Keratinocyte (primary cell): ENCODE measurements around the gene TMCC1. TPM values are rescaled to one million over a fixed set of nuclear protein-coding genes. Genes with fewer than 3 reads are reported as not detected.

Source experiments
- DNase-seq: peaks from one replicate; pipeline ENCODE4 v3.0.0-alpha.2; 2011; ENCODE audit warnings: low read depth, missing footprints, low spot score
- FAIRE-seq: peaks from 2 replicates; lab custom pipeline; 2011; peaks lifted over from hg19 to GRCh38; lab: Jason Lieb, UNC
- H2AFZ ChIP-seq: 2 replicates; pipeline ENCODE4 v1.6.0; 2012; ENCODE audit warnings: low read length, control low read depth, inconsistent platforms; ENCODE audit not compliant: control insufficient read depth
- H3K27ac ChIP-seq: 2 replicates; pipeline ENCODE4 v1.5.1; 2011; ENCODE audit warnings: low read length; ENCODE audit not compliant: control insufficient read depth, insufficient read depth
- H3K27me3 ChIP-seq: 3 replicates; pipeline ENCODE4 v1.6.0; 2011; ENCODE audit warnings: low read length; ENCODE audit not compliant: control insufficient read depth, insufficient read depth; ENCODE audit errors: extremely low read depth
- H3K36me3 ChIP-seq, 2 experiments: 2 replicates in 1 of 2; 3 replicates in 1 of 2; pipeline ENCODE4 v1.5.1; 2011; ENCODE audit warnings: low read length in 2 of 2, mild to moderate bottlenecking in 1 of 2; ENCODE audit not compliant: control insufficient read depth in 2 of 2, insufficient read depth in 2 of 2; ENCODE audit errors: extremely low read depth in 1 of 2
- H3K4me1 ChIP-seq: 3 replicates; pipeline ENCODE4 v1.5.1; 2011; ENCODE audit warnings: low read length; ENCODE audit not compliant: control insufficient read depth, insufficient read depth; ENCODE audit errors: extremely low read depth
- H3K4me2 ChIP-seq: 3 replicates; pipeline ENCODE4 v1.6.0; 2011; ENCODE audit warnings: low read depth, low read length; ENCODE audit not compliant: control insufficient read depth, insufficient read depth; ENCODE audit errors: extremely low read depth
- H3K4me3 ChIP-seq, 3 experiments: fragments of 200-600 bp in 1 of 3; sonication (generic) in 1 of 3; 2 replicates in 2 of 3; 3 replicates in 1 of 3; pipeline ENCODE4 v1.5.1; 2011 to 2016; ENCODE audit warnings: low read length in 3 of 3, mild to moderate bottlenecking in 3 of 3, control low read depth in 2 of 3, inconsistent platforms in 1 of 3, low read depth in 1 of 3, mixed read lengths in 1 of 3, mixed run types in 1 of 3, moderate library complexity in 1 of 3; ENCODE audit not compliant: control insufficient read depth in 2 of 3, insufficient read depth in 2 of 3; ENCODE audit errors: extremely low read depth in 1 of 3
- H3K79me2 ChIP-seq: 2 replicates; pipeline ENCODE4 v1.6.0; 2012; ENCODE audit warnings: low read length; ENCODE audit not compliant: control insufficient read depth, insufficient read depth
- H3K9ac ChIP-seq: 3 replicates; pipeline ENCODE4 v1.6.0; 2011; ENCODE audit warnings: low read length; ENCODE audit not compliant: control insufficient read depth, insufficient read depth; ENCODE audit errors: extremely low read depth
- H3K9me1 ChIP-seq: 3 replicates; pipeline ENCODE4 v1.6.0; 2011; ENCODE audit warnings: low read length; ENCODE audit not compliant: control insufficient read depth, insufficient read depth; ENCODE audit errors: extremely low read depth
- H3K9me3 ChIP-seq: 2 replicates; pipeline ENCODE4 v1.5.1; 2012; ENCODE audit warnings: low read depth, low read length; ENCODE audit not compliant: control insufficient read depth
- H4K20me1 ChIP-seq: 3 replicates; pipeline ENCODE4 v1.6.0; 2011; ENCODE audit warnings: low read length; ENCODE audit not compliant: control insufficient read depth, insufficient read depth; ENCODE audit errors: extremely low read depth
- EZH2 ChIP-seq: IDR thresholded peaks from one replicate; pipeline ENCODE4 v1.6.1; 2012; ENCODE audit warnings: inconsistent platforms, mild to moderate bottlenecking, low read length, moderate library complexity
- dilution Hi-C: fragments of 300-500 bp; cut with MboI; formaldehyde crosslinking; loops from one replicate; pipeline ENCODE4 v1.7.0; 2020; ENCODE audit warnings: low sequenced_read_pairs; ENCODE audit not compliant: extremely low pct_ligation_motif_present
- polyA plus RNA-seq, 5 experiments: library from polyadenylated mRNA; depleted of rRNA in 3 of 5; stranded (reverse) in 3 of 5; stranded (forward) in 1 of 5; unstranded in 1 of 5; fragments of >200 nt; gene quantifications; 1 replicate in 1 of 5; 2 replicates in 3 of 5; 3 replicates in 1 of 5; pipeline versions ENCODE4 v1.2.1 to v1.2.3, GENCODE V29; 2011 to 2012; ENCODE audit warnings: missing spikeins in 2 of 5, low read depth in 1 of 5, low replicate concordance in 1 of 5
- TF ChIP-seq, protein P1 (sequence below), 3 experiments: IDR thresholded peaks in 1 of 3; conservative IDR thresholded peaks in 1 of 3; optimal IDR thresholded peaks in 1 of 3; 2 replicates in 2 of 3; 3 replicates in 1 of 3; pipeline versions ENCODE3 to v1.5.1; 2011; ENCODE audit warnings: low read length in 3 of 3, mild to moderate bottlenecking in 3 of 3, moderate library complexity in 2 of 3, control low read depth in 1 of 3, inconsistent platforms in 1 of 3; ENCODE audit not compliant: insufficient read depth in 2 of 3; ENCODE audit errors: extremely low read depth in 1 of 3

Gene TMCC1
- polyA plus RNA-seq, 1 donor (not counting 4 experiments of a cell fraction or from before 2014, with no cell fraction given), result 27.7 TPM

- dilution Hi-C loops, result no loop called here
- no peaks in the 10 kb centered on the region for H3K9me1 ChIP-seq
- no peak overlapping the region for H2AFZ ChIP-seq
- no peak overlapping the region for H3K27ac ChIP-seq
- peaks cover 37% of the 10 kb centered on the region for H3K27me3 ChIP-seq
- TF ChIP-seq, protein P1, sequence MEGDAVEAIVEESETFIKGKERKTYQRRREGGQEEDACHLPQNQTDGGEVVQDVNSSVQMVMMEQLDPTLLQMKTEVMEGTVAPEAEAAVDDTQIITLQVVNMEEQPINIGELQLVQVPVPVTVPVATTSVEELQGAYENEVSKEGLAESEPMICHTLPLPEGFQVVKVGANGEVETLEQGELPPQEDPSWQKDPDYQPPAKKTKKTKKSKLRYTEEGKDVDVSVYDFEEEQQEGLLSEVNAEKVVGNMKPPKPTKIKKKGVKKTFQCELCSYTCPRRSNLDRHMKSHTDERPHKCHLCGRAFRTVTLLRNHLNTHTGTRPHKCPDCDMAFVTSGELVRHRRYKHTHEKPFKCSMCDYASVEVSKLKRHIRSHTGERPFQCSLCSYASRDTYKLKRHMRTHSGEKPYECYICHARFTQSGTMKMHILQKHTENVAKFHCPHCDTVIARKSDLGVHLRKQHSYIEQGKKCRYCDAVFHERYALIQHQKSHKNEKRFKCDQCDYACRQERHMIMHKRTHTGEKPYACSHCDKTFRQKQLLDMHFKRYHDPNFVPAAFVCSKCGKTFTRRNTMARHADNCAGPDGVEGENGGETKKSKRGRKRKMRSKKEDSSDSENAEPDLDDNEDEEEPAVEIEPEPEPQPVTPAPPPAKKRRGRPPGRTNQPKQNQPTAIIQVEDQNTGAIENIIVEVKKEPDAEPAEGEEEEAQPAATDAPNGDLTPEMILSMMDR (optimal IDR thresholded peaks at IDR 0.05 in 1 of 3, IDR thresholded peaks at IDR 0.05 in 1 of 3, conservative IDR thresholded peaks at IDR 0.05 in 1 of 3; ENCODE audit: extremely low read depth in 1 of 3, insufficient read depth in 2 of 3, low read length in 3 of 3), result no peak
- no peak for TF ChIP-seq EZH2
- H3K4me1 ChIP-seq, result no peaks in the 10 kb centered on the region
- H3K79me2 ChIP-seq, result no peaks in the 10 kb centered on the region
- DNase-seq (no peak), FAIRE-seq (no peak)
- H3K9ac ChIP-seq, result no peak overlapping the region
- no peaks in the 10 kb centered on the region for H3K36me3 ChIP-seq
- no peaks in the 10 kb centered on the region for H3K9me3 ChIP-seq
- no peak overlapping the region for H3K4me2 ChIP-seq
- no peak overlapping the region for H3K4me3 ChIP-seq
- H4K20me1 ChIP-seq, result peaks cover under 1% of the 10 kb centered on the region
Measured at GRCh38 chr3:129609591-129610182, 283.8 kb downstream of the TMCC1 start.

DNA sequence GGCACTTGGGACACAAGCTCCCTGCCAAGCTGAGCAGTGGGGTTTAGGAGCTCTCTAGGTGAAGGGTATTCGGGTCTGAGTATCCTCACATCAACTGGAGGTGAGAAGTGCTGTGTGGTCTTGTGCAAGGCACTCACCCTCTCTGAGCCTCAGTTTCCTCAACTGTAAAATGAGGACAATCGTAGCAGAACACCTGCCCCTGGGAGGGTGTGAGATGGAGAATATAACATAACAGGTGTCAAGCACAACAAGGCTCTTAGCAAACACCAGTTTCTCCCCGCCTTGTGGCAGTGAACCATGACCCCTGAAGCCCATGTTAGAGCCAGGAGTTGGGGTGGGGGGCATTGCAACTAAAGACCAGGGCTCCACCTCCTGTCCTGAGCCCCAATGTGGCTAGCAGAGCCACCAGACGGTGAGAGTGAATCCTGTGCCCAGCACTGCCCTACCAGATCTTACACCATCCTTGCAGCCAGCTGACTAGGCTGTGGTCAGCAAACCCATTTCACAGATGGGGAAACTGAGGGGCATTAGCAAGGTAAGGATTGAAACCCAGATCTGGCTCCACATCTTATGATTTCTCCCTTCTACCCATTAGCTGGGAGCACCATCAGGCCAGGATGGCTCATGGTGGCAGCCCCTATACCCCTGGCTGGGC lies 284.4 kb downstream of the TMCC1 start:
- no peak for DNase-seq
- Histone ChIP-seq H3K4me2 (no peak overlapping the region), H3K27ac (no peak overlapping the region), H3K9me3 (no peaks in the 10 kb centered on the region), H4K20me1 (peaks cover 3% of the 10 kb centered on the region), H3K9me1 (no peaks in the 10 kb centered on the region), H3K79me2 (no peaks in the 10 kb centered on the region), H3K4me1 (no peaks in the 10 kb centered on the region), H3K4me3 (no peak overlapping the region), H3K9ac (no peak overlapping the region), H3K36me3 (no peaks in the 10 kb centered on the region), H2AFZ (no peak overlapping the region), H3K27me3 (peaks cover 43% of the 10 kb centered on the region)
- FAIRE-seq, result no peak
- TF ChIP-seq EZH2, result no peak
- TF ChIP-seq, protein P1 (optimal IDR thresholded peaks at IDR 0.05 in 1 of 3, IDR thresholded peaks at IDR 0.05 in 1 of 3, conservative IDR thresholded peaks at IDR 0.05 in 1 of 3; ENCODE audit: extremely low read depth in 1 of 3, insufficient read depth in 2 of 3, low read length in 3 of 3), result no peak
- dilution Hi-C loops, result no loop called here
